NCI-H510A (cell line): ENCODE data around the gene MAST3.

Experiments
- DNase-seq: peaks from one replicate; lab custom pipeline; 2025; lab: John Stamatoyannopoulos, UW

MAST3 gene

GRCh38 chr19:18160493-18160970 is 63.0 kb downstream of the MAST3 start:
- no peak for DNase-seq

- no peak for DNase-seq
Observed at GRCh38 chr19:18160971-18161635, 63.5 kb downstream of the MAST3 start.

- no peak for DNase-seq
Observed at GRCh38 chr19:18161636-18162002, 64.0 kb downstream of the MAST3 start.

- no peak for DNase-seq
Observed at GRCh38 chr19:18164072-18164471, 66.5 kb downstream of the MAST3 start.

- DNase-seq: no peak
Observed at GRCh38 chr19:18165794-18166544, 68.4 kb downstream of the MAST3 start.

- no peak for DNase-seq
Observed at GRCh38 chr19:18167011-18167410, 69.4 kb downstream of the MAST3 start.

GRCh38 chr19:18167975-18168645 is 70.5 kb downstream of the MAST3 start:
- DNase-seq: no peak

GRCh38 chr19:18168673-18169381 is 71.2 kb downstream of the MAST3 start:
- no peak for DNase-seq

- no peak for DNase-seq
Observed at GRCh38 chr19:18170714-18171255, 73.2 kb downstream of the MAST3 start.

GRCh38 chr19:18171605-18172327 is 74.2 kb downstream of the MAST3 start:
- DNase-seq: no peak

GRCh38 chr19:18172331-18173053 is 74.9 kb downstream of the MAST3 start:
- no peak for DNase-seq

- DNase-seq: no peak
Observed at GRCh38 chr19:18173054-18173571, 75.5 kb downstream of the MAST3 start.

- peak; percentile 92 for DNase-seq
Observed at GRCh38 chr19:18173572-18174288, 76.2 kb downstream of the MAST3 start, which contains the start of gene IFI30. Gene IFI30, plus strand, starts transcription at chr19:18173813. Its CDS starts 29 bp downstream, at chr19:18173842.

GRCh38 chr19:18174983-18175382 is 77.4 kb downstream of the MAST3 start:
- DNase-seq: no peak

GRCh38 chr19:18176367-18177310 is 79.1 kb downstream of the MAST3 start:
- DNase-seq: no peak

GRCh38 chr19:18179957-18180356 is 82.4 kb downstream of the MAST3 start:
- DNase-seq: no peak

- no peak for DNase-seq
Observed at GRCh38 chr19:18183529-18183928, 86.0 kb downstream of the MAST3 start.

GRCh38 chr19:18185538-18185937 is 88.0 kb downstream of the MAST3 start:
- no peak for DNase-seq
